Endothelial cell of umbilical vein (primary cell): ENCODE data around the gene BRSK2. TPM values are rescaled to one million over a fixed set of nuclear protein-coding genes. Genes with fewer than 3 reads are reported as not detected.
"Not testable (repeated sequence)": the region's sequence is repeated elsewhere in the genome, so short reads cannot be mapped to it uniquely, and the experiment has no call there.

Experiments used
- BruUV-seq: library from RNA; stranded (reverse); fragments of 400-500 nt; replicated peaks from 2 replicates; lab custom pipeline; 2021; lab: Mats Ljungman, UMichigan
- CTCF ChIA-PET: fragments of 300-600, 350-600 bp; sonication (Branson Sonifier 250); formaldehyde crosslinking; loops from one replicate; lab custom pipeline; 2021; ENCODE audit warnings: antibody characterized with exemption, inconsistent platforms; lab: Charles Lee
- POLR2A ChIA-PET: fragments of 300-600, 350-600 bp; sonication (Branson Sonifier 250); formaldehyde crosslinking; loops from one replicate; lab custom pipeline; 2021; ENCODE audit warnings: antibody characterized with exemption, inconsistent platforms; lab: Charles Lee
- DNase-seq: peaks from one replicate; pipeline ENCODE4 v3.0.0-alpha.2; 2011; ENCODE audit warnings: low read depth, low spot score
- FAIRE-seq: peaks from 2 replicates; lab custom pipeline; 2011; peaks lifted over from hg19 to GRCh38; lab: Jason Lieb, UNC
- H2AFZ ChIP-seq: 2 replicates; pipeline ENCODE4 v1.6.0; 2012; ENCODE audit warnings: low read depth, low read length, control low read depth, inconsistent platforms
- H3K27ac ChIP-seq: 2 replicates; pipeline ENCODE4 v1.5.1; 2011; ENCODE audit warnings: low read depth, mild to moderate bottlenecking, control low read depth, low read length, moderate library complexity; ENCODE audit not compliant: insufficient read depth
- H3K27me3 ChIP-seq, 2 experiments: 2 replicates each; pipeline versions ENCODE4 v1.6.0 to v1.6.1; 2011; ENCODE audit warnings: low read length in 2 of 2, mixed read lengths in 1 of 2; ENCODE audit not compliant: control insufficient read depth in 2 of 2, insufficient read depth in 2 of 2
- H3K36me3 ChIP-seq, 2 experiments: 2 replicates in 1 of 2; 3 replicates in 1 of 2; pipeline ENCODE4 v1.5.1; 2011; ENCODE audit warnings: low read length in 2 of 2, mild to moderate bottlenecking in 1 of 2, moderate library complexity in 1 of 2; ENCODE audit not compliant: control insufficient read depth in 2 of 2, insufficient read depth in 2 of 2; ENCODE audit errors: extremely low read depth in 1 of 2
- H3K4me1 ChIP-seq: 3 replicates; pipeline ENCODE4 v1.5.1; 2011; ENCODE audit warnings: mild to moderate bottlenecking, low read length; ENCODE audit not compliant: control insufficient read depth, insufficient read depth; ENCODE audit errors: extremely low read depth
- H3K4me2 ChIP-seq: 2 replicates; pipeline ENCODE4 v1.6.1; 2011; ENCODE audit warnings: low read length, control low read depth, mixed read lengths; ENCODE audit not compliant: insufficient read depth
- H3K4me3 ChIP-seq, 3 experiments: fragments of 200-600 bp in 1 of 3; sonication (generic), shearing (Covaris generic) in 1 of 3; replicated peaks in 1 of 3; 2 replicates each; pipeline ENCODE4 v1.5.1; 2011 to 2016; ENCODE audit warnings: control low read depth in 3 of 3, low read length in 3 of 3, mild to moderate bottlenecking in 2 of 3, inconsistent platforms in 1 of 3, low read depth in 1 of 3, moderate library complexity in 1 of 3; ENCODE audit not compliant: insufficient read depth in 1 of 3
- H3K79me2 ChIP-seq: 2 replicates; pipeline ENCODE4 v1.6.0; 2012; ENCODE audit warnings: low read length, inconsistent platforms; ENCODE audit not compliant: control insufficient read depth, insufficient read depth
- H3K9ac ChIP-seq: replicated peaks from 2 replicates; pipeline ENCODE3; 2011; ENCODE audit warnings: low read length, control low read depth; ENCODE audit not compliant: insufficient read depth; ENCODE audit errors: extremely low read depth
- H3K9me1 ChIP-seq: replicated peaks from 3 replicates; pipeline ENCODE4 v1.6.0; 2011; ENCODE audit warnings: mild to moderate bottlenecking, low read length; ENCODE audit not compliant: control insufficient read depth, insufficient read depth; ENCODE audit errors: extremely low read depth
- H3K9me3 ChIP-seq: replicated peaks from 2 replicates; pipeline ENCODE4 v1.5.1; 2012; ENCODE audit warnings: low read length, inconsistent platforms; ENCODE audit not compliant: control insufficient read depth, insufficient read depth
- H4K20me1 ChIP-seq: replicated peaks from 2 replicates; pipeline ENCODE3; 2011; ENCODE audit warnings: mild to moderate bottlenecking, low read length; ENCODE audit not compliant: control insufficient read depth, insufficient read depth; ENCODE audit errors: extremely low read depth
- CTCF ChIP-seq, 2 donors: IDR thresholded peaks; 1 replicate in 1 of 2; 2 replicates in 1 of 2; pipeline ENCODE4 v1.5.1; 2011; ENCODE audit warnings: low read length in 2 of 2, mild to moderate bottlenecking in 2 of 2, moderate library complexity in 2 of 2, control low read depth in 1 of 2, inconsistent platforms in 1 of 2, low read depth in 1 of 2; ENCODE audit not compliant: insufficient read depth in 1 of 2; ENCODE audit errors: extremely low read depth in 1 of 2
- EZH2 ChIP-seq: IDR thresholded peaks from 2 replicates; pipeline ENCODE4 v1.6.1; 2012; ENCODE audit warnings: borderline replicate concordance, low read depth, mild to moderate bottlenecking, moderate library complexity, low read length, inconsistent platforms; ENCODE audit not compliant: severe bottlenecking
- FOS ChIP-seq: IDR thresholded peaks from 2 replicates; pipeline ENCODE4 v1.6.1; 2011; ENCODE audit warnings: mild to moderate bottlenecking, low read length, moderate library complexity, borderline replicate concordance; ENCODE audit not compliant: insufficient read depth
- GATA2 ChIP-seq: IDR thresholded peaks from 2 replicates; pipeline ENCODE4 v1.7.0; 2011; ENCODE audit warnings: low read depth, mild to moderate bottlenecking, moderate library complexity, mixed read lengths, low read length; ENCODE audit not compliant: insufficient read length, insufficient read depth
- JUN ChIP-seq: IDR thresholded peaks from 2 replicates; pipeline ENCODE4 v1.6.1; 2011; ENCODE audit warnings: borderline replicate concordance, low read depth; ENCODE audit not compliant: insufficient read length, insufficient read depth
- MAX ChIP-seq: IDR thresholded peaks from 2 replicates; pipeline ENCODE4 v1.6.1; 2011; ENCODE audit not compliant: insufficient read depth, insufficient read length
- MYC ChIP-seq: IDR thresholded peaks from one replicate; pipeline ENCODE4 v1.6.1; 2011; ENCODE audit warnings: mild to moderate bottlenecking, low read depth, low read length
- POLR2A ChIP-seq: IDR thresholded peaks from 2 replicates; pipeline ENCODE4 v1.6.1; 2012; ENCODE audit warnings: low read depth, mild to moderate bottlenecking, control low read depth, low read length
- POLR2AphosphoS5 ChIP-seq: IDR thresholded peaks from 2 replicates; pipeline ENCODE4 v1.6.1; 2012; ENCODE audit warnings: low read depth, mild to moderate bottlenecking, control low read depth, low read length, moderate library complexity; ENCODE audit not compliant: insufficient read depth
- dilution Hi-C: fragments of 300-500 bp; cut with MboI; formaldehyde crosslinking; loops from one replicate; pipeline ENCODE4 v1.15.0; 2019; ENCODE audit warnings: low sequenced_read_pairs; ENCODE audit not compliant: extremely low pct_ligation_motif_present
- intact Hi-C: fragments of 100-400 bp; cut with micrococcal nuclease; formaldehyde crosslinking; loops from one replicate; pipeline ENCODE4 v1.10.0; 2022
- polyA plus RNA-seq, 4 experiments: library from polyadenylated mRNA; depleted of rRNA in 3 of 4; stranded (reverse) in 3 of 4; unstranded in 1 of 4; fragments of >200 nt; gene quantifications; 2 replicates each; pipeline versions ENCODE4 v1.2.1 to v1.2.3, GENCODE V29; 2011 to 2012; ENCODE audit warnings: missing spikeins in 1 of 4
- total RNA-seq: library from RNA; stranded (reverse); gene quantifications from 2 replicates; pipeline ENCODE4 v1.2.3, GENCODE V29; 2021

The BRSK2 gene
- total and polyA plus RNA-seq, 2 donors (not counting 3 experiments of a cell fraction or from before 2014, with no cell fraction given) = 0.08 to 0.20 TPM

GRCh38 chr11:1422981-1423380, 33.2 kb downstream of the BRSK2 start:
- Histone ChIP-seq H3K4me2 (no peak overlapping the region), H3K4me1 (no peaks in the 10 kb centered on the region), H3K27me3 (no peaks in the 10 kb centered on the region), H4K20me1 (no peaks in the 10 kb centered on the region), H3K36me3 (no peaks in the 10 kb centered on the region), H3K9me1 (no peaks in the 10 kb centered on the region), H3K79me2 (no peaks in the 10 kb centered on the region), H2AFZ (no peak overlapping the region), H3K27ac (no peak overlapping the region), H3K9ac (no peak overlapping the region), H3K9me3 (no peaks in the 10 kb centered on the region), H3K4me3 (no peak overlapping the region)
- TF ChIP-seq MAX = no peak
- no peak for TF ChIP-seq JUN
- no peak for TF ChIP-seq EZH2
- TF ChIP-seq MYC = no peak
- TF ChIP-seq FOS = no peak
- TF ChIP-seq GATA2 = no peak
- TF ChIP-seq CTCF (IDR thresholded peaks at IDR 0.05; ENCODE audit: extremely low read depth in 1 of 2, insufficient read depth in 1 of 2, low read depth in 1 of 2, low read length in 2 of 2) = no peak
- TF ChIP-seq POLR2AphosphoS5 = no peak
- no peak for TF ChIP-seq POLR2A
- FAIRE-seq = no peak
- ChIA-PET POLR2A (no interaction called here), CTCF (no interaction called here)
- intact Hi-C loops (no loop called here), dilution Hi-C loops (no loop called here)
- BruUV-seq = no TSS peak
- no peak for DNase-seq

- H3K4me2 ChIP-seq, H3K27ac ChIP-seq, DNase-seq, H3K4me3 ChIP-seq, H2AFZ ChIP-seq, H3K9ac ChIP-seq, H3K27me3 ChIP-seq, intact Hi-C loops, BruUV-seq, H3K9me3 ChIP-seq, H3K4me1 ChIP-seq, H3K79me2 ChIP-seq, H3K36me3 ChIP-seq, CTCF ChIA-PET, dilution Hi-C loops, H3K9me1 ChIP-seq, FAIRE-seq, POLR2A ChIA-PET, H4K20me1 ChIP-seq: not testable (repeated sequence)
Observed at GRCh38 chr11:1423406-1423805, 33.7 kb downstream of the BRSK2 start.
